SKM-1 treated with dmso at 0.1 percent for 144 hours (cell line): ENCODE measurements around the gene LMO1.

Experiments used
- DNase-seq: peaks from one replicate; lab custom pipeline; 2025; ENCODE audit not compliant: unreplicated experiment; lab: John Stamatoyannopoulos, UW

Gene LMO1

GRCh38 chr11:8249482-8249881 is 14.2 kb downstream of the LMO1 start:
- DNase-seq = no peak

- no peak for DNase-seq
Measured at GRCh38 chr11:8248786-8249185, 14.9 kb downstream of the LMO1 start.

- DNase-seq = no peak
Measured at GRCh38 chr11:8247312-8247711, 16.4 kb downstream of the LMO1 start.

- no peak for DNase-seq
Measured at GRCh38 chr11:8243458-8243857, 20.2 kb downstream of the LMO1 start.

GRCh38 chr11:8242499-8243280 is 21.0 kb downstream of the LMO1 start:
- DNase-seq = no peak

- no peak for DNase-seq
Measured at GRCh38 chr11:8242118-8242475, 21.6 kb downstream of the LMO1 start.

GRCh38 chr11:8241373-8242117 is 22.1 kb downstream of the LMO1 start:
- no peak for DNase-seq

- no peak for DNase-seq
Measured at GRCh38 chr11:8239536-8240228, 24.0 kb downstream of the LMO1 start.

GRCh38 chr11:8239040-8239439 is 24.6 kb downstream of the LMO1 start:
- no peak for DNase-seq

GRCh38 chr11:8237453-8237852 is 26.2 kb downstream of the LMO1 start:
- no peak for DNase-seq

GRCh38 chr11:8235925-8236324 is 27.8 kb downstream of the LMO1 start:
- DNase-seq = no peak

GRCh38 chr11:8234910-8235309 is 28.8 kb downstream of the LMO1 start:
- DNase-seq = no peak

- no peak for DNase-seq
Measured at GRCh38 chr11:8234425-8234821, 29.3 kb downstream of the LMO1 start.

GRCh38 chr11:8233691-8234424 is 29.8 kb downstream of the LMO1 start:
- DNase-seq = no peak

- no peak for DNase-seq
Measured at GRCh38 chr11:8232849-8233606, 30.6 kb downstream of the LMO1 start.

GRCh38 chr11:8232414-8232813 is 31.3 kb downstream of the LMO1 start:
- no peak for DNase-seq

- no peak for DNase-seq
Measured at GRCh38 chr11:8231979-8232378, 31.7 kb downstream of the LMO1 start.

- no peak for DNase-seq
Measured at GRCh38 chr11:8230921-8231847, 32.5 kb downstream of the LMO1 start.

GRCh38 chr11:8230178-8230859 is 33.4 kb downstream of the LMO1 start:
- DNase-seq = no peak
